ENCODE results near the gene TBL2. TPM values are rescaled to one million over a fixed set of nuclear protein-coding genes. Genes with fewer than 3 reads are reported as not detected.
"Not testable (repeated sequence)": the region's sequence is repeated elsewhere in the genome, so short reads cannot be mapped to it uniquely, and the experiment has no call there.

The TBL2 gene
- total RNA-seq, 1 experiment from 2014 or later: 53.0 TPM

DNA sequence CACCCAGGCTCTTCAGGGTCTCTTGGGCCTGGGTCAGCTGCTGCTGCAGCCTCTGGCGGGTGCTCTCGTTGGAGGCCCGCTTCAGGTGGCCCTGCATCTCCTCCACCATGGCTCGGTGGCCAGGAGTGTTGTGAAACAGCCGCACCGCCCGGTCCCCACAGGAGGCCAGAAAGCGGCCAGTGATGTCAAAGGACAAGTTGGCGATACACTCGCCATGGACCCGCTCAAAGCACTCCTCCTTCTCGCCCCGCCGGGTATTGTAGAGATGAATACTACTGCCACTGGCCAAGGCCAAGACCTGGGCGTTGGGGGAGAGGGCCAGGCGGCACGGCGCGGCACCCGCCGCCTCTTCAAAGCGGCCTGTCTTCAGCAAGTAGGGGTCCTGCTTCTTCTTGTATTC is 7.9 kb downstream of the TBL2 start:
- DNase-seq (ENCODE audit: low spot score): no peak

DNA sequence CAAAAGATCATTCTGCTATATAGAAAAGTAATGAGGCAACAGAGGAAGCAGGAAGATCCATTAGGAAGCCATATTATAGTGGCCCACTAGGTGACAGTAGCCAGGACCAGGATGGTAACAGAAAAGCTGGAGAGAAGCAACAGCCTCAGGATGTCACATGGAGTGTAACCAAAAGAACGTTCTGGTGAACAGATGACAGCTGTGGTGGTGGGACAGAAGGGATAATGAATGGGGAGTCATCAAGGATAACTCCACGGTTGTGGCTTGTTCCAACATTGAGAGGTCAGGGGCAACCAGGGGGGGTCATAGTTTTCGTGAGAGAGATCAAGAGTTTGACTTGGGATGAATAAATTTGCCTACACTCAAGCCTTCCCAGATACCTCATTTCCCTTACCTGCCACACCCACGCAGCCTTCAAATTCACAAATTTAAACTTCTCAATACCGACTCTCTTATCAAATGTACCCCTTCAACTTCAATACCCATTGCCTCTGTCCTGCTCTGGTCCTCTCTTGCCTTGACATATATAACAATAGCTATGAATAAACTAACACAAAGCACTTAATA is 9.3 kb downstream of the TBL2 start:
- no peak for DNase-seq (ENCODE audit: low spot score)

DNA sequence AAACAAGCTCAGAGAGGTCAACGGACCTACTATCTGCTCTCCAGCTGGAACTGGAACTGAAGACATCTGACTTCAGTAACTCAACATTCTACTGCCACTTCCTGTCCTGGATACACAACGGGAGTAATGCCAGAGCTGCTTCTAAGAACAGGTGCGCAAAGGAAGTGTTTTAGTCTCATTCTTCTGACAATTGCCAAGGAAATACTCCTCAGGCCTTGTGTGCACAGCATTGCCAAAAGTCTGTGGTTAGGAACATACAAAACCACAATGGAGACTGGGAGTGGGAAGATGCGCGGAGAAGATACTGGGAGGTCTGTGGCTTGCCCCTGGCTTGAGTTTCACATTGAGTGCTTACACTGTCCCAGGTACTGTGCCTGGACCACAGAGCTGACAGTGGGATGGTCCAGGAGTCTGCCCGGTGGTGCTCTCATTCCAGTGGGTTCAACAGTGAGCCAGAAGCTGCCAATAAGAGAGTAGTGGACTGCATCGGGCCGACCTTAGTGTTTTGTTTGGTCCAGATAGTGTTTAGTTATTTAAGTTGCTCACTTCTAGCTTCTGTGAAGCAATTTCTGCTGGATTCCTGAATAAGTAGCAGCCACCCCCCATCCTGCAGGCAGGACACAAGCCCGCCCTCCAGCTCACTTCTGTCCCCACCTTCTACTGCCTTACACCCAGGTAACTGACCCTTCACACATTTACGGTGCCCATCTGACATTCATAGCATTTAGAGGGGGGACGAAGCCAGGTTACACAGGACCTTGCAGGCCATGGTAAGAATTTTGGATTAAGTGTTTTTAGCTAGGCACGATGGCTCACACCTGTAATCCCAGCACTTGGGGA is 10.3 kb downstream of the TBL2 start:
- DNase-seq (ENCODE audit: low spot score): peak; percentile 58

DNA sequence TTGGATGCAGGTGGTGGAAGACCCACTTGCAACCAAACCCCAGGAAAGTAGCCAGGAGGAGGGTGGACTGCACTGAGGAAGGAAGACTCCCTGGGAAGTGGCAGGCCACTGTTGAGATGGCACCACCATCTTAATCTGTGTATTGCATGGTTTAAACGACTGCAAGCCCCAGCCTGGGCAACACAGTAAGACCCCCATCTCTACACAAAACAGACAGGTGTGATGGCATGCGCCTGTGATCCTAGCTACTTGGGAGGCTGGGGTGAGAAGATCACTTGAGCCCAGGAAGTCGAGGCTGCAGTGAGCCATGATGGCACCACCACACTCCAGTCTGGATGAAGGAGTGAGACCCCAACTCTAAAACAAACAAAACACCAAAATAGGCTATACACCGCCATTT is 11.2 kb downstream of the TBL2 start:
- no peak for DNase-seq (ENCODE audit: low spot score)

DNA sequence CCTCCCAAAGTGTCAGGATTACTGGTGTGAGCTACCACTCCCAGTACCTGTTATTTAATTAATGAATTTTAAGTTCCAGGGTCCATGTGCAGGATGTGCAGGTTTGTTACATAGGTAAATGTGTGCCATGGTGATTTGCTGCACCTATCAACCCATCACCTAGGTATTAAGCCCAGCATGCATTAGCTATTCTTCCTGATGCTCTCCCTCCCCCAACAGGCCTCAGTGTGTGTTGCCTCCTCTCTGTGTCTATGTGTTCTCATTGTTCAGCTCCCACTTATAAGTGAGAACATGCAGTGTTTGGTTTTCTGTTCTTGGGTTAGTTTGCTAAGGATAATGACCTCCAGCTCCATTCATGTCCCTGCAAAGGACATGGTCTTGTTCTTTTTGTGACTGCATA is 11.9 kb downstream of the TBL2 start:
- DNase-seq (ENCODE audit: low spot score): not testable (repeated sequence)

DNA sequence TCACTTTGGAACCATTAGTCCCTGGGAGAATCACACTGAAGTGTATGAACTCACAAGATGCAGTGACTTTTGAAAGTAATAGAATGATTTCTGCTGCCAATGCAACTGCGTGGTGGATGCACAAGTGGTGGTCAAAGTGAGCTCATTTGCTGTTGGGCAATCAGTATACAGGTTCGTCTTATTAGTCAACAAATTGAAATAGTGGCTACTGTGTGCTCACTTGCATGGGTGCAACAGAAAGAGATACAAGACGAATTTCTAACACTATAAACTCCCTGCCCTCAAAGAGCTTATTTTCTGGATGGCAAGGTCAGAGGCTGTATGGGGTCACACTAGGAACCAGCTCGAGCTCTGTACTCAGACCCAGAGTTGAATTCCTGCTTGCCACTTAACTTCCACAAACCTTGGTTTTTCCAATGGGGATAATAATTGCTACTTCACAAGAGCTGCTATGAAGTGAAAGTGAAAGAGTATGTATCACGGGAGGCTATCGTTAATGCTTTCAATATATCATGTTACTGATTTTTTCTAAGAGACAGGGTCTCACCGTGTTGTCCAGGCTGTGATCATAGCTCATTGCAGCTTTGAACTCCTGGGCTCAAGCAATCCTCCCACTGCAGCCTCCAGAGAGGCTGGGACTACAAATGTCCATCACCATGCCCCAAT is 12.6 kb downstream of the TBL2 start:
- no peak for DNase-seq (ENCODE audit: low spot score)

DNA sequence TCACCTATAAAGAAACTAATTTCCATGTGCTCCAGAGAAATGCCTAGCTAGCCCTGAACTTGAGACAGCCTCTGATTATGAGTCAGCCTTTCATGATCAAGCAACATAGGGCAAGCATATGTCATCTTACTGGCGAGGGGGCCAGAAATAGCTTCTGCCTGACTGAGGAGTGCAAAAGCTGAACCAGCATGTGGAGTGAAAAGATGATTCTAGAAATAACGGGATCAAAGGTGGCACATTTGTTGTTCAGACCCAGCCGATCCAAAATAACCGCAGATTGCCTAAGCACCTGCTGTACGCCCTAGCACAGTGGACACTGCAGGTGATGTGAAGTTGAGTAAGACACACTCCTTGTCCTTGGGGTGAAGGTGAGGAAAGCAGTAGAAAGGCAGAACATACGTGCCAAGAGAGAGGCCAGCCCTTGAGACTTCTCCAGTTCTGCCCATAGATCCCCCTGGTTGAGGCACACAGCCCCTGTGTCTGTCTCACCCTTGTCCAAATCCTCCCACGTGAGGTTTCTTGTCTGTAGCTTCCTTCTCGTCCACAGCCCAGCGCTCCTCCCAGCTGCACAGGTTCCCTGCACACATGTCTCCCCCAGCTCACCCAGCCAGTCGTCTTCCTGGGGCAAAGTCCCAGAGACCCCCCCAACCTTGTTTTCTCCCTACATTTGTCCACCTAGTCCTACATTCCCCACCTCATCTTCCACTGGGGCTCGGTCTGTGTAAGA is 18.1 kb downstream of the TBL2 start:
- DNase-seq (ENCODE audit: low spot score): peak; percentile 85

DNA sequence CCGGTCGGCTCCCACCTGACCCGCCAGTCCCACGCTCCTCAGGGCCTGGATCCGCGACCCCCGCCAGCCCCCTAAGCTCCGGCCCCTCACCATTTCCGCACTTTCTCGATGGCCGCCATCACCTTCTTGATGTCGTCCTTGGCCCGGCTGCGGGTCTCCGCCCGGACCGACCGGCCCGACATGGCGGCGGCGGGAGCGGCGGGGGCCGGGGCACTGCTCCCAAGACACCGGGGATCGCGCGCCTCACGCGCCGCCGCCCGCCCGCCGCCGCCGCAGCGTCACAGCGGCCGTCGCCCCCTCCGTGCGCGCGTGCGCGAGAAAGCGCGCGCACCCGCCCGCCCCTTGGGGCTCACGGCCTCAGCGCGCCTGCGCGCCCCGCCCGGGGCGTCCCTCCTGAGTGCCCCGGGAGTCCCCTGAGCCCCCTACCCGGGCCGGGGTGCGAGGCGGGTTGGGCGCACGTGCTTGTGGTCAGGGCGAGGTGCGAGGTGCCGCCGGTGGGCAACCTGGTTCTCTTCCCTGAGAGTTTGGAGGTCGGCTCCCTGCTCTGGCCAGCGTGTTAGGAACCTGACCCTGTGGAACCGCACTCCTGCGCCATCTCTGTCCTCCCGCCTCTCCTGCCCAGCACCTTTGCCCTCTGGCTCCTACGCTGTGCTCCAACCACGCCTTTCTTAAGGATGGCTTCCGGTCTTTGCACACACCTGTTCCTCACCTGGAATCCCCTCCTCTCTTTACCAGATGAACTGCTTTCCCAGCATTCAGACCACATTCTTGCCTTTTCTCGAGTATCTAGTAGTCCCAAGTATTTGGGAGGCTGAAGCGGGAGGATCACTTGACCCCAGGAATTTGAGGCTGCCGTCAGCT is 20.8 kb downstream of the TBL2 start, which contains the start of gene BCL7B:
Gene BCL7B, minus strand, starts transcription at position 294 of the 861 bp plus-strand sequence. Its CDS starts 112 bp downstream, at position 182.
- peak; percentile 48 for DNase-seq (ENCODE audit: low spot score)

DNA sequence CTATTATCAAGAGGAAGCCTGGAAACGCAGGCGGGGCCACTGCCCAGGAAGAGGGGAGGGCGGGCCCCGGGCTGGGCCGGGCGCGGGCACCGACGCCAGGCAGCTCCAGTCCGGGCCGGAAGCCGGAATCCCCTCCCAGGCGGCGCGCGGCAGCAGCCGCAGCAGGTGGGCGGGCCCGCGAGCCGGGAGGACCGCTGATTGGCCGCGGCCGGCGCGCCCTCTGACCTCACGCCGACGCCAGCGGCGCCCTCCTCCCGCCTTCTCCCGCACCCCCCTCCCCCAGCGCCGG is 21.3 kb downstream of the TBL2 start:
- DNase-seq (ENCODE audit: low spot score): peak; percentile 92

DNA sequence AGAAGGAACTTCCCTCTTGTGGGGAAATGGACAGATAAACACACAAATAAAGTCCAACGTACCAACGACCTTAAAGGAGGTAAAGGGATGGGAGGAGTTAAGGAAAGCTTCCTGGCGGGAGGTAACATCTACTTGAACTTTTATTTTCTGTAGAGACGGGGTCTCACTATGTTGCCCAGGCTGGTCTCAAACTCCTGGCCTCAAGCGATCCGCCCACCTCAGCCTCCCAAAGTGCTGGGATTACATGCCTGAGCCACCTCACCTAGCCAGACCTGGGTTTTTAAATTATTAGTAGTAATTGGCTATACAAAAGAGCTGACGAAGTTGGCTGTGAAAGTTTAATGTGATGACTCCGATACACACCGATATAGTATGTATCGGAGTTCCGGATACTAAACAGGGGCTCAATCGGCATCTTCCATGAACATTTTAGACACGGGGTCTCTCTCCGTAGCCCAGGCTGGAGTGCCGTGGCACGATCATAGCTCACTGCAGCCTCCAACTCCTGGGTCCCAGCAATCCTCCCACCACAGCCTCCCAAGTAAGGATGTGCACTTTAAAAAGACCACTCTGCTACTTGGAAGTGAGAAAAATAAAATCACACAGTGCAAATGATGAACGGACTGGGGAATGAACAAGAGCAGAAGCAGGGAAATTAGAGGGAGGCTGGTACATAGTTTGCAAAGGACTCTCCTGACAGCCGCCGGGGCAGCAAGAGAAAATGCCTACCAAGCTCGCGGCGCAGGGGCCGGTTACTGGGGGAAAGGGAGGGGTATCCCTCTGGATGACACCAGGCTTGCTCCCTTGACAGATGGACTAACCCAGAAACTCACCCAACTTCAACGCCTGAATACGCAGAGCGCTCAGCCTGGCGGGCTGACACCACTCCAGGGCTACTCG is 21.9 kb downstream of the TBL2 start:
- no peak for DNase-seq (ENCODE audit: low spot score)

DNA sequence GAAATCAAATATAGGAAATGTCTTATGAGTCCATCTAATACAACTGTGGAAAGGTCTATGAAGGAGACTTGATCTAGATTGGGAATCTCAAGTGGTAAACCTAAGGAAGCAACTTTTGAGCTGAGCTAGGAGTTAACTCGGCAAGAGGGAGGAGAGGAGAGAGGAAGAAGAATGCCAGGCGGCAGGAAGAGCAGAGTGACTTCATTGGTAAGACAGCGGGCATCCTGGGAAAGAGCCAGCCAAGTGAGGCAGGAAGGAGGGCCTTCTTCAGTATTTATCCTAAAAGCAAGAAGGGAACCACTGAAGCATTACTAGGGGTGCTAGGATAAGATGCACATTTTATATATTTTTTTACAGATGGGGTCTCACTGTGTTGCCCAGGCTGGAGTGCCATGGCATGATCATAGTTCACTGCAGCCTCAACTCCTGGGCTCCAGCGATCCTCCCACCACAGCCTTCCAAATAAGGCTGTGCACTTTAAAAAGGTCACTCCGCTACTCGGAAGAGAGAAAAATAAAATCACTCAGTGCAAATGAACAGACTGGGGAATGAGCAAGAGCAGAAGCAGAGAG is 22.9 kb downstream of the TBL2 start:
- peak; percentile 79 for DNase-seq (ENCODE audit: low spot score)

DNA sequence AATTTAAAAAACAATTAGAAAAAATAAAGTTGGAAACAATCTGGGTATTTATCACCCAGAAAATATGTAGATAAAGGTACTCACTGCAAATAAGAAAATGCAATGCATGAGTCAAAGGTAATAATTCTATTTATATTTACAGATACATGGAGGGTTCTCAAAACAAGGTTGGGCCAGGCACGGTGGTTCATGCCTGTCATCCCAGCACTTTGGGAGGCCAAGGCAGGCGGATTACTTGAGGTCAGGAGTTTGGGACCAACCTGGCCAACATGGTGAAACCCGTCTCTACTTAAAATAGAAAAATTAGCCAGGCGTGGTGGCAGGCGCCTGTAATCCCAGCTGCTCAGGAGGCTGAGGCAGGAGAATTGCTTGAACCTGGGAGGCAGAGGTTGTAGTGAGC is 28.3 kb downstream of the TBL2 start:
- not testable (repeated sequence) for DNase-seq (ENCODE audit: low spot score)

DNA sequence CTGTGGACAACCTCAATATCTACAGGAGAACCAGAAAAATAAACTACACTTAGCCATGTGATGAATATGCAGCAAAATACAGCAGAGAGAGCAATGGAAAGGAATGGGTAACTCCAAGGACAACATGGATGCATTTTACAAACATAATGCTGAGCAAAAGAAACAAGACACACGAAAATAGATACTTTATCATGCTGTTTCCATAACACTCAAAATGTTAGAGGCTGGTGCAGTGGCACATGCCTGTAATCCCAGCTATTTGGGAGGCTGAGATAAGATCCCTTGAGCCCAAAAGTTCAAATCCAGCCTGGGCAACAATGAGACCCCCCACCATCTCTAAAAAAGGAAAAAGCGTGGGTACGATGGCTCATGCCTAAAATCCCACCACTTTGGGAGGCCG is 29.2 kb downstream of the TBL2 start:
- no peak for DNase-seq (ENCODE audit: low spot score)

DNA sequence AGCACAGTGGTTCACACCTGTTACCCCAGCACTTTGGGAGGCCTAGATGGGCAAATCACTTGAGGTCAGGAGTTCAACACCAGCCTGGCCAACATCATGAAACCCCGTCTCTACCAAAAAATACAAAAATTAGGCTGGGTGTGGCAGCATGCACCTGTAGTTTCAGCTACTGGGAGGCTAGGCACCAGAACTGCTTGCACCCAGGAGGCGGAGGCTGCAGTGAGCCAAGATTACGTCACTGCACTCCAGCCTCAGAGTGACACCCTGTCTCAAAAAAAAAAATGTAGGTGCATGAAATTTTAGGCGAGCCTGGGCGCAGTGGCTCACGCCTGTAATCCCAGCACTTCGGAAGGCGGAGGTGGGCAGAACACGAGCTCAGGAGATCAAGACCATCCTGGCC is 30.5 kb downstream of the TBL2 start:
- DNase-seq (ENCODE audit: low spot score): no peak

DNA sequence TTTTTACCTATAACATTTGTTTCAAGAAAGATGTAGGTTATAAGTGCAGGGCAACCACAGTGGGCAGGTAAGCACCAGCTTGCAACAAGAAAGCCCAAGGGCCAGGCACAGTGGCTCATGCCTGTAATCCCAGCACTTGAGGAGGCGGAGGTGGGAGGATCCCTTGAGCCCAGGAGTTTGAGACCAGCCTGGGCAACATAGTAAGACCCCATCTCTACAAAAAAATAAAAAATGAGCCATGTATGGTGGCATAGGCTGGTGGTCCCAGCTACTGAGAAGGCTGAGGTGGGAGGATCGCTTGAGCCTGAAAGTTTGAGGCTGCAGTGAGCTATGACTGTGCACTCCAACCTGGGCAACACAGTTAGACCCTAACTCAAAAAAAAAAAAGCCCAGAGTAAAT is 33.7 kb downstream of the TBL2 start:
- no peak for DNase-seq (ENCODE audit: low spot score)

DNA sequence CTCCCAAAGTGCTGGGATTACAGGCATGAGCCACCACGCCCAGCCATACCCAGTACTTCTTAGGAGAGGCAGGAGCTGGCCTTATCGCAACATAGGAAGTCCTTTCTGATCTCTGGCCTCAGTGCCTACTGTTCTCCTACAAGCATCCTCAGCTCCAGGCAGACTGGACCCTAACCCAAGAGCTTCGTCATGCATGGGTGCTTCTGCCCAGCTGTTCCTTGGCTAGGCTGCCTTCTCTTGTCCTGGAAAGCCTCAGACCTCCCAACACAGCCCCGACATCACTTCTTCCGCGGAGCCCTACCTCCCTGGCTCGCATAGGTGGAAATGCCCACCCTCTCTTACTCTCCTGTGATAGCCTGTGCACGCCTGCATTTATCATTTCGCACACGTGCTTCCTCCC is 36.7 kb downstream of the TBL2 start:
- DNase-seq (ENCODE audit: low spot score): no peak

DNA sequence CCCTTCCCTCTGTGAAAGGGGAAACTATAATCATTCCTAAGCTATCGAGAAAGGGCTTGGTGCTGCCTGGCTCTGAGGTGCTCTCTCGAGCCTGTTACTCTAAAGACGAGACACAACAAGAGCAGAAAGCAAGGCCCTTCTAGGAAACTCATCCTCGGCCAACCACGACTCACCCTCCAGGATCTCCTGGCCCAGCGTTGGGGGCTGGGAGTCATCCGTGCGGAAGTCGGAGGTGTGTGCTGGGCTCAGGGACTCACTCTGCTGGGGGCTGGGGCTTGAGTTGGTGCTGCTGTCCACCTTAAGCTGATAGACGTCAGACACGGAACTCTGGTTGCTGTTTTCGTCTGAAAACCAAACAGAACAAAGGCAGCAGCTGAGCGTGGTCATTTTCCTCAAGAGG is 38.7 kb downstream of the TBL2 start:
- no peak for DNase-seq (ENCODE audit: low spot score)

DNA sequence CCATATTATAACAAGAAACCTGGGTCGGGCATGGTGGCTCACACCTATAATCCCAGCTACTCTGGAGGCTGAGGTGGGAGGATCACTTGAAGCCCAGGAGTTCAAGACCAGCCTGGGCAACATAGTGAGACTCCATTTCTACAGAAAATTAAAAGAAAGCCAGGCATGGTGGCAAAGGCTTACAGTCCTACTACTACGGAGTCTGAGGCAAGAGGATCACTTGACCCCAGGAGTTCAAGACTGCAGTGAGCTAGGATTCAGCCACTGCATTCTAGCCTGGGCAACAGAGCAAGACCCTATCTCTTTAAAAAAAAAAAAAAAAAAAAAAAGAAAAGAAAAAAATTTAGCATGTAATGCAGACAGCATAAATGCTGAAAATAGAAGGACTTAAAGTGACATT is 39.9 kb downstream of the TBL2 start:
- DNase-seq (ENCODE audit: low spot score): not testable (repeated sequence)

DNA sequence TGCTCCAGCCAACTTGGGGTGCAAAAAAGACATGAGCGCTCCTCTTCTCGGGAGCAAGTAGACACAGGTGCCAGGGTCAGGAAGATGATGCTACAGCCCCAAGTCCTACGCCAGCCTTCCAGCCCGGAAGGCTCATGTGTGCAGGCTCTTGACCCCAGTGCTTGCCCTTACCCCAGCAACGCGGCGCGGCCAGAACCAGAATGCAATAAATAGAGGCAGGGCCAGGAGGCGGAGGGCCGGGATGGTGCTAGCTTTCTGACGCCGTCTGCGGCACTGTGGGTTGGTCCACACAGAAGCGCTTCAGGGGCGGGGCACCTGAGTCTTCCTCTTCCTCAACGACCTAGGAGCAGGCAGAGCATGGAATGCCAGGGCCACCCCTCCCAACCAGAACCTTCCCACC is 41.3 kb downstream of the TBL2 start:
- no peak for DNase-seq (ENCODE audit: low spot score)

DNA sequence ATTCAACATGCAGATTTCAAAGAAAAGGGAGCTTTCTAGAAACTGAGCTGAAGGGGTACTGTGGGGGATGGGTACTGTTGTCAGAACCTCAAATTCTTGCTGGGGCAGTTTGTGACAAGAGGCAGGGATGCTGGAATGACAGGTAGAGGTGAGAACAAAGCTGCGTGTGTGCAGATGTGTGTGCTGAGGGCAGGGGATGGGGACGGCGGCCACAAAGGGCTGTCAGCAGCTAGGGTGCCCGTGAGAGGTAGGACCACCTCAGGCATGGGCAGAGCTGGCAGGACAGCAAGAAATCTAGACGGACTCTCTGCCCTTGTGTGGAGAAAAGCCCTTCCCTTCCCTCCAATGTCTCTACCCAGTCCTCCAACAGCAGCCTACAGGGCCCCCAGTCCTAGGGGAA is 41.9 kb downstream of the TBL2 start:
- DNase-seq (ENCODE audit: low spot score): no peak
